HG02973 (cell line): ENCODE data around the gene IFT172.
"Not testable (repeated sequence)": the region's sequence is repeated elsewhere in the genome, so short reads cannot be mapped to it uniquely, and the experiment has no call there.

Source experiments
- ATAC-seq: cut with Tn5 transposase; IDR thresholded peaks from one replicate; pipeline ENCODE4 v1.9.1; 2021; ENCODE audit warnings: moderate library complexity; ENCODE audit not compliant: unreplicated experiment

IFT172 gene

GRCh38 chr2:27428213-27428977, 61.1 kb downstream of the IFT172 start, which contains the start of gene NRBP1:
Gene NRBP1 (plus strand): TSS chr2:27428631. CDS start chr2:27433274, 4,643 bp downstream.
- ATAC-seq = peak; percentile 91

GRCh38 chr2:27427863-27428212, 61.7 kb downstream of the IFT172 start:
- ATAC-seq = no peak

GRCh38 chr2:27425039-27425438, 64.5 kb downstream of the IFT172 start:
- ATAC-seq = not testable (repeated sequence)

GRCh38 chr2:27422958-27423357, 66.6 kb downstream of the IFT172 start:
- ATAC-seq = no peak

- ATAC-seq = no peak
These were observed 67.8 kb downstream of the IFT172 start for GRCh38 chr2:27421660-27422250.

- no peak for ATAC-seq
These were observed 68.5 kb downstream of the IFT172 start for GRCh38 chr2:27420996-27421395.

- no peak for ATAC-seq
These were observed 73.4 kb downstream of the IFT172 start for GRCh38 chr2:27416151-27416550.

GRCh38 chr2:27412419-27413152, 77.0 kb downstream of the IFT172 start:
- no peak for ATAC-seq

GRCh38 chr2:27409321-27410073, 80.0 kb downstream of the IFT172 start, which contains the start of gene PPM1G:
Gene PPM1G (minus strand): TSS chr2:27409591. CDS start chr2:27409422, 169 bp downstream.
- ATAC-seq = peak; percentile 91

- ATAC-seq = peak; percentile 18
These were observed 80.8 kb downstream of the IFT172 start for GRCh38 chr2:27408601-27409320.

- no peak for ATAC-seq
These were observed 81.6 kb downstream of the IFT172 start for GRCh38 chr2:27407798-27408491.

- ATAC-seq = no peak
These were observed 89.0 kb downstream of the IFT172 start for GRCh38 chr2:27400348-27401135.

GRCh38 chr2:27398962-27399361, 90.6 kb downstream of the IFT172 start:
- no peak for ATAC-seq
